Activated CD4-positive, CD25-positive, alpha-beta regulatory T cell (primary cell): ENCODE data around the gene RAB36.
A peak's percentile ranks its signal among the peaks of the same experiment; 100 is the strongest.
"Not testable (repeated sequence)": the region's sequence is repeated elsewhere in the genome, so short reads cannot be mapped to it uniquely, and the experiment has no call there.

ENCODE experiments used
- DNase-seq, 4 experiments: peaks; one replicate each; lab custom pipeline; 2025; lab: John Stamatoyannopoulos, UW

Gene RAB36

DNA sequence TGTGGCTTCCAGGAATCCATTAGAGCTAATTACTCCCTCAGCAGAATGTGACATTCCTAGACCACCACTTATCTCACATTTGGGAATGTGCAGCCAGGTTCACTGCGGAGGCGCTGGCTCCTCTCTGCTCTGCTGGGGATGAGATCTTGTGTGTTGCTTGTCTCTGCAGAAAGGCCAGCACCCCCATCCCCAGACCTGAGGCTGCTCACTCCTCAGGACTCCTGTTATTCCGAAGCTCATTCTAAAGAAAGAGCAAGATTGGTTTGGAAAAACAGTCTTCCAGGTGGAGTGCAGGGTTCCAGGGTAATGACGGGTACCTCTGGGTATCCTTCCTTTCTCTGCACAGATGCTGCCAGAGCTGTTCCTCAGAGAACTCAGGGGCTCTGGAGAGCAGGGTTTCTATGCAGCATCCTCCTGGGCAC, 24.3 kb upstream of the RAB36 start:
- DNase-seq, result no peak

DNA sequence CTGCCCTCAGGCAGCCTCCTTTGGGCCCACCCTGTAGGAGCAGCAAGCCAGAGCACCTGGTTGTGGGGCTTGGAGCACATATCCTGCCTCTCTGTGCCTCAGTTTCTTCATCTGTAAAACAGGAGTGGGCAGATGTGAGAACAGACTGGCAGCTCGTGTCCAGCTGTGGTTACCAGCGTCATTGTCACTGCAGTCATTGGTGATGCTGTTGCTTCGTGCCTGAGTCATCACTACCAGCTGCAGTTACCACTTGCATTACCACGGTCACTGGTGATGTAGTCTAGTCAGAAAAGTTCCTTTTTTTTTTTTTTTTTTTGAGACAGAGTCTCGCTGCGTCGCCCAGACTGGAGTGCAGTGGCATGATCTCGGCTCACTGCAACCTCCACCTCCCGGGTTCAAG, 23.9 kb upstream of the RAB36 start:
- DNase-seq, result no peak

DNA sequence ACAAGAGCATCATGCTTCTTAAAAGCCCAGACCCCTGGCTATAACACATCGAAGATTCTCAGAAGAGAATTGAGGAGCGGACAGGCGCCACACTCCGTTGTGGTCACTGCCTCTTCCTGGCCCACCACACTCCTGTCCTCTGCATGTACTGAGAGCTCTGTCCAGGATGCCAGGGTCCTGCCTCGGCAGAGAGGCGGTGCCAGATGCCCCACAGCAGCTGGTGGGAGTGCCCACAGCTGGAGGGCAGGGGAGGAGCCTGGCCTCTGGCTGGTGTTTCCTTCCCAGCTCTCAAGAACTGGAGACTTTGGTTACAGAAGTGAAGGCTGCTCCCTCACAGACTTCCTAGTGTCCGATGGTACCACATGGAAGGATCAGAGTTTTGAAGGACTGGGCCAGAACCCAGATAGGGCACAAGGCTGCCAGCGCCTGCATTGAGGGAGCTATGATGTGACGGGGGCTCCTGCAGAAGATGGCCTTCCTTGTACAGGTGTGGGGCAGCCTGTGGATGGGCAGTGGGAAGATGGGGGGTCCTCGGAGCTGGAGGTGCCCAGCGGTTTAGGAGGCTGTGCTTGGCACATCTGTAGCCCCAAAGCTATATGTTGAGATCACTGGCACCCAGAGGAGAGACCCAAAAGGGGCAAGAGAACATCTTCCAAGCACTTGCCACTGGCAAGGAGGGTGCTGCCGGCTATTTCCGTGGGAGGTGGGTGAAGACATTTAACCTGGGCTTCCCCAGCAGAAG, 22.9 kb upstream of the RAB36 start:
- DNase-seq, result no peak

DNA sequence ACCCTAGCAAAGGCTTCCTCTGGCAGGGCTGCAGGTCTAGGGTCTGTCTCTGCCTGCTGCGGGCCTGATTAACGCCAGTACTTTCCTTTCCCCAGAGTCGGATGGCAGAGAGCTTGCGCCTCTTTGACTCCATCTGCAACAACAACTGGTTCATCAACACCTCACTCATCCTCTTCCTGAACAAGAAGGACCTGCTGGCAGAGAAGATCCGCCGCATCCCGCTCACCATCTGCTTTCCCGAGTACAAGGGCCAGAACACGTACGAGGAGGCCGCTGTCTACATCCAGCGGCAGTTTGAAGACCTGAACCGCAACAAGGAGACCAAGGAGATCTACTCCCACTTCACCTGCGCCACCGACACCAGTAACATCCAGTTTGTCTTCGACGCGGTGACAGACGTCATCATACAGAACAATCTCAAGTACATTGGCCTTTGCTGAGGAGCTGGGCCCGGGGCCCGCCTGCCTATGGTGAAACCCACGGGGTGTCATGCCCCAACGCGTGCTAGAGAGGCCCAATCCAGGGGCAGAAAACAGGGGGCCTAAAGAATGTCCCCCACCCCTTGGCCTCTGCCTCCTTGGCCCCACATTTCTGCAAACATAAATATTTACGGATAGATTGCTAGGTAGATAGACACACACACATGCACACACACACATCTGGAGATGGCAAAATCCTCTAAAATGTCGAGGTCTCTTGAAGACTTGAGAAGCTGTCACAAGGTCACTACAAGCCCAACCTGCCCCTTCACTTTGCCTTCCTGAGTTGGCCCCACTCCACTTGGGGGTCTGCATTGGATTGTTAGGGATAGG, 22.1 kb upstream of the RAB36 start:
- DNase-seq, result no peak

DNA sequence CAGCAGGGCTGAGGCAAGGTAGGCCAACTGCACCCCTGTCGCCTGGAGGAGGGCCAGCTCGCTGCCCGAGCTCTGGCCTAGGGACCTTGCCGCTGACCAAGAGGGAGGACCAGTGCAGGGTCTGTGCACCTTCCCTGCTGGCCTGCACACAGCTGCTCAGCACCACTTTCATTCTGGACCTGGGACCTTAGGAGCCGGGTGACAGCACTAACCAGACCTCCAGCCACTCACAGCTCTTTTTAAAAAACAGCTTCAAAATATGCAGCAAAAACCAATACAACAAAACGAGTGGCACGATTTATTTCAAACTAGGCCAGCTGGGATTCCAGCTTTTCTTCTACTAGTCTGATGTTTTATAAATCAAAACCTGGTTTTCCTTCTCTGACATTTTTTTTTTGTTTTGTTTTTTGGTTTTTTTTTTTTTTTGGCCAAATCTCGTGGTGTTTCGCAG, 21.4 kb upstream of the RAB36 start:
- no peak for DNase-seq

DNA sequence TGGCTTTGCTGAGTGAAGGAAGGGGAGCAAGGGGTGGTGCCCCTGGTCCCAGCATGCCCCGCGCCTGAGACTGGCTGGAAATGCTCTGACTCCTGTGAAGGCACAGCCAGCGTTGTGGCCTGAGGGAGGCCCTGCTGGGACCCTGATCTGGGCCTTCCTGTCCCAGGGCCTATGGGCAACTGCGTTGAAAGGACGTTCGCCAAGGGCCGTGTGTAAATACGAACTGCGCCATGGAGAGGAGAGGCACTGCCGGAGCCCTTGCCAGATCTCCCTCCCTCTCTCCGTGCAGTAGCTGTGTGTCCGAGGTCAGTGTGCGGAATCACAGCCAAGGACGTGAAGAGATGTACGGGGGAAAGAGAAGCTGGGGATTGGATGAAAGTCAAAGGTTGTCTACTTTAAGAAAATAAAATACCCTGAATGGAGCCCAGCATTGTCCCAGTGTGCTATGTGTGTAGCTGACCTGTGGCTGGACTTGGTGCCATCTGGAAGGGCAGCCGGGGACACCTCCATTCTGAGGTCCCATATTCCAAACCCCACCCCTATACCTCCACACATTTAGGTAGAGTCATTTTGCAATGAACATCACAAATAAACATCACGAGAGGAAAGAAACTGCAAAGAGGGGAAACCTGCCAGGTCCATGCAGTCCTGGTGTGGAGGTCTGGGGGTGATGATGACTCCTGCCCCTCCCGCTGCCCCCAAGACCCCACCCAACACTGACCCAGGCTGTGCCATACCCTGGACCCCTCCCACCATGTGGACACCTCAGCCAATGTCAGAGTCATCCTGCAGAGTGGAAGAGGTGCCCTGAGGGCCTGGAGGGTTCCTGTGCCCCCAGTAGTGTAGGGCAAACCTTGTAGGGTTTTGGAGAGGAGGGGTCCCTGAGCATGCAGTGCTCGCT, 20.4 kb upstream of the RAB36 start:
- no peak for DNase-seq

- DNase-seq, result no peak
These were observed 19.7 kb upstream of the RAB36 start for GRCh38 chr22:23125512-23126103.

DNA sequence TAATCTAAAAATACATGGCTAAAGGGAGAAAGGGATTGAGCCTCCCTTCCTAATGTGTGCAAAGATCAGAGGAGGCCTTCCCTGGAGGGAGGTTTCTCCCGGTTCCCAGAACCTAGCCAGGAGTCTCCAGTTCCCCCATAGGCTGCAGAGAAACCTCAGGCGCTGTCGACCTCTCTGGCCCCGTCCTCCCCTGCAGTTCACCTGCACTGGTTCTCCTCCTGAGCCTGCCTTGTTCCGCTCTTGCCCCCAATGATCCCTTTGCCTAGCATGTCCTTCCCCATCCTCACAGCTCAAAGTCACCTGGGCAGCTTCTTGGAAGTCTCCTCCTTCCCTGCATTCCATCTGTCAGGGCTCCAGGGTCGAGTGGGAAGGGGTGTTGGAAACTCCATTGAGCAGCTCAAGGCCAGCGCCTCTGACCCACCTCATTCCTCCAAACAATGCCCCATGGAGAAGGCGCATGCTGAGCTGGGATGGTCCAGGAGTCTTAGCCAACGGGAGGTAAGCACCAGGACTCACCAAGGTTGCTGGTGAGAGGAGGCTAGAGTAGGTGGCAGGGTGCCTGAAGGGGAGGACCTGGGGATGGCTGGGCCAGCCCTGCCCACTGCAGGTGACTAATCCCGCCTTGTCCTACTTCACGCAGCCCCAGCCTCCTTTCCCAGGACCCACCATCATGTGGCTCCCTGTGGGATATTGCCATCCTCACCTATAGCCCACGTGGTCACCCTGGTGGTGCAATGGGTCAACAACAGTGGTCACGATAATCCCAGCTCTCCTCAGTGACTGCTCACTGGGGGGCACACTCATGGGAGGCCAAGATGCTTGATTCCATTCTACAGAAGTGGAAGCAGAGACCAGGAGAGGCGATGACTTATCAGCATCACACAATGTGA, 18.9 kb upstream of the RAB36 start:
- DNase-seq, result no peak

DNA sequence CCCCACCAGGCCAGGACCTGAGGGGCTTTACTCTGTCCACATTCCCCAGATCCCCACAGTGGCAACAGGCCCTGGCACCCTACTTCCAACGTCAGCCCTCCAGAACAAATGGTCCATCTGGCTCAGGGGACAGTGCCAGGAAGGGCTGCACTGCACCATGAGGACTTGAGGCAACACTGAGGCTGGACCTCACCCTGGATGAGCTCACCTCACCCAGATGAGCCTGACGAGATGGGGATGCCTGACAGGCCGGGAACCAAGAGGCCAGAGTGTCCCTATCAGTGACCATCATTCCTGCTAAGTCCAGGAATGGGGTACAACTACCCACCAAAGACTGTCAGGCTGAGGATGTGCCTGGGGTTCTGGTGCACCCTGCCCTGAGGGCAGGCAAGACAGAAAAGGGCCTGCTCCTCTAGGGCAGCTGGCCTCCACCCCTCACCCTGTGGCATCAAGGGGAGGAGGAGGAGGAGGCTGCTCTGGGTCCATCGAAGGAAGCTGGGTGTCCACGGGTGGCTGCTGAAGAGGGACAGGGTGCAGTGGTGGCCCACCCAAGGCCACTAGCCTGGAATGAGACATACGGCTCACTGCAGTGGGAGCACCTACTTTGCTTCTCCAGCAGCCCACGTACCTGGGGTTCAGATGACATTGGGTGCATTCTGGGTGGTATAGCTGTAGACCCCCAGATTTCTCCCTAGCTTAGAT, 18.1 kb upstream of the RAB36 start:
- no peak for DNase-seq

DNA sequence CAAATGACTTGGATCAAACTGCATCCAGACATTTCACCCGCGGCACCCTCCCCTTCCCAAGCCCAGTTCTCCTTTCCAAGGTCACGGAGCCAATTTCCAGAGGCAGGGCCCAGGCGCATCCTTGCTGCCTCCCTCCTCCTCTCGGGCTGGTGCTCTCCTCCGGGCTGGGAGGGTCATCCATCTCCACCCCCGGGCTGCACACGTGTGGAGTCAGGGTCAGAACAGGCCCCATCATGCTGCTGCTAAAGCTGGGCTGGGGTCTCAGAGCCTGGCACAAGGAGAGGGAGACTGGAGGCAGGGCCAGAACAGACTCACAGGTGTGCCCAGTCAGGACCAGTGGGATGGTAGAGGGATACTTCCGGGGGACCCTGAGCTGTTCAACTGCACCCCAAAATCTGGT, 17.5 kb upstream of the RAB36 start:
- no peak for DNase-seq

- peak; percentile 38 to 57 (median 51) for DNase-seq
These were observed 16.8 kb upstream of the RAB36 start for GRCh38 chr22:23128269-23129108.

DNA sequence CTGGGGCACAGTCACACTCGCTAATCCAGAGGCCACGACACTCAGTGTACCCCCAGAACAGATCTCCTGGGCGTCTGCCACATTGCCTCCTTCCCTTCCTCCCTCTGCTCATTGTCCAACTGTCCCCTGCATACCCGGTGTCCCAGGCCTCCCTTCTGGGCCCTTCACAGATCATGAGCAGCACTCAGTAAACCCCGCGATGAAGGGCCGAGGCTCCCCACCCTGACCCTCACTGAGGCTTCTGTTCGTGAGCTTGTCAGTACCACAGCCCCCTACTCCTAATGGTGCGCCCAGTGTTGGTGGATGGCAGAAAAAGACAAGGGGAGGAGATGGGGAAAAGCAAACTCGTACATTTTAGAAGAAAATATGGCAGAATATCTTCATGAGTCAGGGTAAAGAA, 16.1 kb upstream of the RAB36 start:
- DNase-seq, result no peak

GRCh38 chr22:23130697-23131096, 14.6 kb upstream of the RAB36 start:
- DNase-seq, result no peak

- DNase-seq, result no peak
These were observed 13.3 kb upstream of the RAB36 start for GRCh38 chr22:23131931-23132330.

DNA sequence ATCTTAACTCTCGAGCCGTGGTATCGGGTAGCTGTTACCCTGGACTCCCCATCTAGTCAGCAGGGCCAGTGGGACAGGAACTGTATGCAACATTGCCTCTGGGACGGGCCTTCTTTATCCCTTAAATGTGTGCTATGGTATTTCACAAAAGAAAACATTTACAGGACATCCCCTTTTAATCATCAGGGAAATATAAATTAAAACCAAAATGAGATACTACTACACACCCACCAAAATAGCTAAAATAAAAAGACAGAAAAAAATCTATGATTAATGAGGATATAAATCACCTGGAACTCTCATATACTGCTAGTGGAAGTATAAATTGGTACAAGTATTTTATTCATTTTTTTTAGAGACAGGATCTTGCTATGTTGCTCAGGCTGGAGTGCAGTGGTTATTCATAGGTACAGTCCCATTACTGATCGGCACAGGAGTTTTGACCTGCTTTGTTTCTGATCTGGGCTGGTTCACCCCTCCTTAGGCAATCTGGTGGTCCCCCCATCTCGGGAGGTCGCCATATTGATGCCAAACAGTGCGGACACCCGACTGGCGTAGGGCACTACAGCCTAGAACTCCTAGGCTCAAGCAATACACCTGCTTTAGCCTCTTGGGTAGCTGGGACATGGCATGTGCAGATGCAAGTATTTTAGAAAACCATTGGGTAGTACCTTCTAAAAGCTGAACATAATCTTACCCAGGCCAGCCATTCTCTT, 12.7 kb upstream of the RAB36 start:
- DNase-seq, result no peak

- no peak for DNase-seq
These were observed 11.4 kb upstream of the RAB36 start for GRCh38 chr22:23133922-23134321.

- DNase-seq, result not testable (repeated sequence)
These were observed 8.3 kb upstream of the RAB36 start for GRCh38 chr22:23136991-23137390.

- DNase-seq, result no peak
These were observed 7.8 kb upstream of the RAB36 start for GRCh38 chr22:23137468-23137867.
